Right ventricle myocardium superior (tissue), 1 donor: Measurements from ENCODE around the gene RIOK3. TPM values are rescaled to one million over a fixed set of nuclear protein-coding genes. Genes with fewer than 3 reads are reported as not detected.
A peak's percentile ranks its signal among the peaks of the same experiment; 100 is the strongest.
"Not testable (repeated sequence)": the region's sequence is repeated elsewhere in the genome, so short reads cannot be mapped to it uniquely, and the experiment has no call there.

ENCODE experiments used
- ATAC-seq: fragments of 200-7000 bp; cut with Tn5 transposase; one replicate; pipeline ENCODE4 v1.9.1; 2020; ENCODE audit warnings: mild to moderate bottlenecking; ENCODE audit not compliant: poor library complexity
- DNase-seq: peaks from one replicate; pipeline ENCODE4 v3.0.0-alpha.2; 2020
- intact Hi-C: fragments of 100-400 bp; cut with DNase I; formaldehyde crosslinking; loops from one replicate; pipeline ENCODE4 v1.11.2; 2022
- long read RNA-seq: library from polyadenylated mRNA; unstranded; transcript quantifications from one replicate; pipeline ENCODE4 v2.0.0, GENCODE V29; 2021
- total RNA-seq: library from RNA; stranded (reverse); fragmentation: NEBNext Ultra II Directional; extraction: Animal tissue kit (Norgen Biotek cat#: 25700); gene quantifications from one replicate; pipeline ENCODE4 v1.2.1, GENCODE V29; 2021
- donor health status: DM: no; HTN: yes; CAD: no; lungs with severe emphysema.

Gene RIOK3, protein sequence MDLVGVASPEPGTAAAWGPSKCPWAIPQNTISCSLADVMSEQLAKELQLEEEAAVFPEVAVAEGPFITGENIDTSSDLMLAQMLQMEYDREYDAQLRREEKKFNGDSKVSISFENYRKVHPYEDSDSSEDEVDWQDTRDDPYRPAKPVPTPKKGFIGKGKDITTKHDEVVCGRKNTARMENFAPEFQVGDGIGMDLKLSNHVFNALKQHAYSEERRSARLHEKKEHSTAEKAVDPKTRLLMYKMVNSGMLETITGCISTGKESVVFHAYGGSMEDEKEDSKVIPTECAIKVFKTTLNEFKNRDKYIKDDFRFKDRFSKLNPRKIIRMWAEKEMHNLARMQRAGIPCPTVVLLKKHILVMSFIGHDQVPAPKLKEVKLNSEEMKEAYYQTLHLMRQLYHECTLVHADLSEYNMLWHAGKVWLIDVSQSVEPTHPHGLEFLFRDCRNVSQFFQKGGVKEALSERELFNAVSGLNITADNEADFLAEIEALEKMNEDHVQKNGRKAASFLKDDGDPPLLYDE
- total RNA-seq = 51.5 TPM
- long read RNA-seq, full-length matches to known transcripts = 112 of 127 reads
- long read RNA-seq, partial matches to known transcripts = 8 of 127 reads
- long read RNA-seq, other reads (novel, unspliced or antisense) = 7 of 127 reads

GRCh38 chr18:23452728-23453679 lies at the start of gene RIOK3:
Gene RIOK3 (plus strand): TSS chr18:23453287. CDS start chr18:23453440, 153 bp downstream.
- DNase-seq (peak; percentile 99), ATAC-seq (peak; percentile 98)
- intact Hi-C loops = no loop called here

GRCh38 chr18:23403310-23403709 lies 49.8 kb upstream of the RIOK3 start:
- no peak for DNase-seq
- intact Hi-C loops = no loop called here
- no peak for ATAC-seq

GRCh38 chr18:23405636-23406035 lies 47.5 kb upstream of the RIOK3 start:
- DNase-seq (no peak), ATAC-seq (no peak)
- intact Hi-C loops = no loop called here

DNA sequence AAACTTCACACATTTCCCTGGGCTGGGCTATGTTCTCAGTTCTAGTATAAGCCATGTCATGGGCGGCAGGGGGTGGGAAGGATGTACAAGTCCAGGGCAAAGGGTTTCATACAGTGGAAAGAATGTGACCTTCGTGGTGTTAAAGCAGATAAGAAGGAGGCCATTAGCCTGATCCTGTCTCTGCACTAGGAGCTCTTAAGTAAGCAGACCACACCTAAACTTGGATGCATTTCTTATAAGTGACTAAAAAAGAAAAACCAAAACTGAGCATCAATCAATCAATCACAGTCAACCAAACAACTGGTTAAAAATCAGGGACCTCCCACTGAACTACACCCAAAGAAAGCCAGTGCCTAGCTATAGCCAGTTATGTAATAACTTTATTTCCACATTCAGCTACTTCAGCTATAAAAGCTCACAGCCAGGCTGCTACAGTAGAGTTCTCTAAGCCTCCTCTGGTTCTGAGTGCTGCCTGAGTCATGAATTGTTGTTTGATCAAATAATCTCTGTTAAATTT lies 46.8 kb upstream of the RIOK3 start:
- DNase-seq (no peak), ATAC-seq (no peak)
- intact Hi-C loops = no loop called here

DNA sequence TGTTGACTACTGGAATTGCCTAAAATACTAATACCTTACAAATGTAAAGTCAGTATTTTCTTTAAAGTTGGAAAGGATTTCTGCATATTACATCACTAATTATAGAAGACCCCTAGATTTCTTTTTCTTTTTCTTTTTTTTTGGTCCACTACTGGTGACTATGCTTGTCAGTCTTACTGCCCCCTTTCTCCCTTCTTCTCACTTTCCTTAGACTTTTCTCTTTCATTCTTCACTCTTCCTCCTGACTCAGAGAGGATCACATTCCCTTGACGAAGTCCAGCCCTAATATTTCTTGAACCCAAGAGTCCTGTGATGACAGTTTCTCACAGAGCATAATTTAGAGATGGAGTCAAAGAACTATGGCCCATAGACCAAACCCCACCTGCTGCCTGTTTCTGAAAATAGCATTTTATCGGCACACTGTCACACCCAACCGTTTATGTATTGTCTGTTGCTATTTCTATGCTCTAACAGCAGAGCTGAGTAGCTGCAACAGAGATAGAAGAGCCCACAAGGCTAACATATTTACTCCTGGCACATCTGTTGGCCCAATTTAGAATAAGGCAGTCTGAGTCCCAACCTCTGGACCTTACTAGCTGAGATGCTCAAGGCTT lies 40.6 kb upstream of the RIOK3 start:
- DNase-seq (no peak), ATAC-seq (no peak)
- intact Hi-C loops = no loop called here

- ATAC-seq (no peak), DNase-seq (no peak)
- intact Hi-C loops = no loop called here
These were observed 37.6 kb upstream of the RIOK3 start for GRCh38 chr18:23415515-23415914.

DNA sequence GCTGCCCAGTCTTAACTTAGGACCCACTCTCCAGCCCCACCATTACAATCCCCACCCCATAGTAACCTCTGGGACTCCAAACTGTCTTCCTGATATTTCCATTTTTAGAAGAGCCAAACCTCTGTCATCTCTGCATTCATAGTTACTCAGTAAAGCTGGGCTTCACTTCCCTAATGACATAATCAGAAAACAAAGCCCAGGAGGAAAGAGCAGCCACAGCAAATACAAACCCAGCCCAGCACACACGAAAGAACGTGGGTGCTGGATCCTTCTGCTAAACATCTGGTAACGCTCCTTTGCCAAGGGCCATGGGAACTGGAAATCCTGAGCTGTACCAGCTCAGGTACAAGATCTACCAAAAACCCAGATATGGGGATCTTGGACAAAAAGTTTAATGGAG lies 36.8 kb upstream of the RIOK3 start:
- ATAC-seq (no peak), DNase-seq (no peak)
- intact Hi-C loops = no loop called here

GRCh38 chr18:23421277-23421676 lies 31.8 kb upstream of the RIOK3 start:
- intact Hi-C loops = no loop called here
- DNase-seq = no peak
- no peak for ATAC-seq

GRCh38 chr18:23422751-23423418 lies 30.2 kb upstream of the RIOK3 start:
- DNase-seq (peak; percentile 53), ATAC-seq (peak; percentile 57)
- intact Hi-C loops = no loop called here

DNA sequence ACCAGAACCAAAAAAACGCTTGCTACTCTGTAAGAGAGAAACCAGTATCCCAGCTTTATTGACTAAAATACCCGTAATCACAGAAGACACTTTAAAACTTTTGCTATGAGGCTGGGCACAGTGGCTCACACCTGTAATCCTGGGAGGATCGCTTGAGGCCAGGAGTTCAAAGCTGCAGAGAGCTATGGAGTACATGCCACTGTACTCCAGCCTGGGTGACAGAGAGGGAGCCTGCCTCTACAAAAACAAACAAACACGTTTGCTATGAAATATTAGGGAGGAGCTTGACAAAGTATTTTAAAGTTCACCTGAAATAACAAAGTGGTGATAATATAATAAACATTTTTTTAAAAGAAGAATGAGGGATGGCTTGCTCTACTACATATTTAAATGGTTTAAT lies 28.5 kb upstream of the RIOK3 start:
- ATAC-seq (no peak), DNase-seq (no peak)
- intact Hi-C loops = no loop called here

GRCh38 chr18:23428821-23429220 lies 24.3 kb upstream of the RIOK3 start:
- DNase-seq = no peak
- intact Hi-C loops = no loop called here
- no peak for ATAC-seq

GRCh38 chr18:23429538-23429937 lies 23.5 kb upstream of the RIOK3 start:
- intact Hi-C loops, DNase-seq, ATAC-seq: not testable (repeated sequence)

- ATAC-seq (peak; percentile 26), DNase-seq (peak; percentile 57)
- intact Hi-C loops = no loop called here
These were observed 19.7 kb upstream of the RIOK3 start for GRCh38 chr18:23433360-23433759.

DNA sequence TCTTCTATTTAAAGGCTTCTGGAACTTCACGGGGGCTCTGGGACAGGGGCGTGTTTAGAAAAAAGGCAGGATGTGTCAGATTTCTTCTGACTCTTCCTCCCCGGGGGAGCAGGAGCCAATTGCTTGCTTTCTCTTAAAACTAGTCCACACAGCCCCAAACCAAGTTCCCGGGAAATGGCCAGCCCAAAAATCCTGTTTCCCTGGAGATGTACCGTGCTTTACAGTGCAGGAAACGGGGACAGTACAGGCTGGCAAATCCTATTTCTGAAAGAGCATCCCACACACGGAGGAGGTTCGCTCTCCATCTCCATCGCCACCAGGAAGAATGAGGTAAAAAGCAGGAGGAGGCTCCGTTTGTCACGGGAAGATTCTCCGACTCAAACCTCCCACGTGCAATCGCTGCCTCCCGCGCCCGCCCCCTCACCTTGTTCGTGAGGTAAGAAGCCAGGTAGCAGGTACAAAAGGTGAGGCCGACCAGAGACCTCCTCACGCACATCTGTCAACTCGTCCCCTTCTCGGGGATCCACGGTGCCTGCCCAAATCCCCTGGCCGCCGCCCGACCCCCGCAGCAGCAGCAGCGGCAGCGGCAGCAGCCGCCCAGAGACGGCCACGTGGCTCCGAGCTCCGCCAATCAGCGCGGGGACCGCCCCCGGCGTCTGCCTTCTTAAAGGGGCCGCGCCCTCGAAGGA lies 15.6 kb upstream of the RIOK3 start:
- intact Hi-C loops = no loop called here
- peak; percentile 99 for ATAC-seq
- DNase-seq = peak; percentile 94

- DNase-seq = no peak
- intact Hi-C loops = no loop called here
- no peak for ATAC-seq
These were observed 15.1 kb upstream of the RIOK3 start for GRCh38 chr18:23438046-23438377.

- DNase-seq (no peak), ATAC-seq (no peak)
- intact Hi-C loops = no loop called here
These were observed 14.3 kb upstream of the RIOK3 start for GRCh38 chr18:23438608-23439366.

DNA sequence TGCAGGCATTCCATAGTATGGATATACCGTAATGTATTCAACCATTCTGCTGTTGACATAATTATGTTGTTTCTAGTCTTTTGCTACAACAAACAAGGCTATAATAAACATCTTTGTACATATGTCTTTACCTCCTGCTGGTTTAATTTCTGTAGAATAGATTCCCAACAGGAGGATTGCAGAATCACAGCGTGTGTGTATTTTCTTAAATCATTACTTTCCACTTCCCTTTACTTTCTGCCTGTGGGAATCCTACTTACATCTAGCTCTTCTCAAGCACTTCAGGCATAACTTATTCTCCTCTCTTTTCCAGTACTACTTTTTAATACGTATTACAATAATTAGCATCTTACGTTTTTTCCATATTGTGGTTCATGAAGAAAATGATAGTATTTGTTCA lies 13.0 kb upstream of the RIOK3 start:
- intact Hi-C loops = no loop called here
- DNase-seq (no peak), ATAC-seq (no peak)
